Uterus (tissue), 4 donors: ENCODE data around the gene INPPL1. TPM values are rescaled to one million over a fixed set of nuclear protein-coding genes. Genes with fewer than 3 reads are reported as not detected.
"Not testable (repeated sequence)": the region's sequence is repeated elsewhere in the genome, so short reads cannot be mapped to it uniquely, and the experiment has no call there.

Source experiments
- DNase-seq, 2 donors: peaks; one replicate each; pipeline ENCODE4 v3.0.0-alpha.2; 2019 to 2020
- H3K27ac ChIP-seq, 2 donors: fragments of 200-600 bp; sonication (generic); 1 replicate in 1 of 2; 2 replicates in 1 of 2; pipeline ENCODE4 v1.5.1; 2016 to 2018
- H3K27me3 ChIP-seq, 2 donors: fragments of 200-600 bp; sonication (generic); one replicate each; pipeline ENCODE4 v1.5.1; 2018 to 2019; ENCODE audit warnings: control low read depth in 1 of 2
- H3K36me3 ChIP-seq, 2 donors: fragments of 200-600 bp; sonication (generic); one replicate each; pipeline ENCODE4 v1.5.1; 2019; ENCODE audit warnings: control low read depth in 1 of 2
- H3K4me1 ChIP-seq, 2 donors: fragments of 200-600 bp; sonication (generic); one replicate each; pipeline ENCODE4 v1.5.1; 2018 to 2019; ENCODE audit warnings: control low read depth in 1 of 2
- H3K4me3 ChIP-seq, 2 donors: fragments of 200-600 bp; sonication (generic); 1 replicate in 1 of 2; 2 replicates in 1 of 2; pipeline ENCODE4 v1.5.1; 2018 to 2019; ENCODE audit warnings: mild to moderate bottlenecking in 1 of 2
- H3K9me3 ChIP-seq, 2 donors: fragments of 200-600 bp; sonication (generic); one replicate each; pipeline ENCODE4 v1.5.1; 2019; ENCODE audit warnings: control low read depth in 1 of 2
- POLR2A ChIP-seq, 2 donors: fragments of 450-650 bp; IDR thresholded peaks; one replicate each; pipeline ENCODE4 v1.6.1; 2016; ENCODE audit warnings: antibody characterized with exemption in 2 of 2, mild to moderate bottlenecking in 1 of 2, moderate library complexity in 1 of 2
- intact Hi-C: fragments of 100-400 bp; cut with DNase I; formaldehyde crosslinking; loops from one replicate; pipeline ENCODE4 v1.15.1; 2023; ENCODE audit warnings: low total_unique reads
- total RNA-seq, 4 donors: library from RNA; depleted of rRNA in 3 of 4; stranded (reverse); fragments of >200 nt in 3 of 4; gene quantifications; one replicate each; pipeline versions ENCODE4 v1.1.0 to v1.2.4, GENCODE V29; 2014 to 2023
- TF ChIP-seq, protein P1 (sequence below), 4 experiments: fragments of 200-600 bp in 2 of 4; fragments of 450-650 bp in 2 of 4; sonication (generic) in 2 of 4; IDR thresholded peaks; one replicate each; pipeline ENCODE4 v1.5.1; 2016 to 2019; ENCODE audit warnings: antibody characterized with exemption in 4 of 4, mild to moderate bottlenecking in 2 of 4, moderate library complexity in 1 of 4
- donor health status: DM: yes; HTN: yes; CAD: no.

INPPL1 gene
- total RNA-seq, 4 donors from 2014 or later = 47.1 to 200 (median 50.8) TPM

- TF ChIP-seq, protein P1, sequence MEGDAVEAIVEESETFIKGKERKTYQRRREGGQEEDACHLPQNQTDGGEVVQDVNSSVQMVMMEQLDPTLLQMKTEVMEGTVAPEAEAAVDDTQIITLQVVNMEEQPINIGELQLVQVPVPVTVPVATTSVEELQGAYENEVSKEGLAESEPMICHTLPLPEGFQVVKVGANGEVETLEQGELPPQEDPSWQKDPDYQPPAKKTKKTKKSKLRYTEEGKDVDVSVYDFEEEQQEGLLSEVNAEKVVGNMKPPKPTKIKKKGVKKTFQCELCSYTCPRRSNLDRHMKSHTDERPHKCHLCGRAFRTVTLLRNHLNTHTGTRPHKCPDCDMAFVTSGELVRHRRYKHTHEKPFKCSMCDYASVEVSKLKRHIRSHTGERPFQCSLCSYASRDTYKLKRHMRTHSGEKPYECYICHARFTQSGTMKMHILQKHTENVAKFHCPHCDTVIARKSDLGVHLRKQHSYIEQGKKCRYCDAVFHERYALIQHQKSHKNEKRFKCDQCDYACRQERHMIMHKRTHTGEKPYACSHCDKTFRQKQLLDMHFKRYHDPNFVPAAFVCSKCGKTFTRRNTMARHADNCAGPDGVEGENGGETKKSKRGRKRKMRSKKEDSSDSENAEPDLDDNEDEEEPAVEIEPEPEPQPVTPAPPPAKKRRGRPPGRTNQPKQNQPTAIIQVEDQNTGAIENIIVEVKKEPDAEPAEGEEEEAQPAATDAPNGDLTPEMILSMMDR (IDR thresholded peaks at IDR 0.05) = no peak
- TF ChIP-seq POLR2A (IDR thresholded peaks at IDR 0.05) = no peak
- Histone ChIP-seq H3K4me3 (no peak overlapping the region), H3K36me3 (no peaks in the 10 kb centered on the region), H3K4me1 (no peaks in the 10 kb centered on the region), H3K27ac (no peak overlapping the region), H3K27me3 (no peaks in the 10 kb centered on the region), H3K9me3 (no peaks in the 10 kb centered on the region)
- DNase-seq = no peak
- intact Hi-C loops = no loop called here
Observed at GRCh38 chr11:72263361-72263760, 38.8 kb downstream of the INPPL1 start.

DNA sequence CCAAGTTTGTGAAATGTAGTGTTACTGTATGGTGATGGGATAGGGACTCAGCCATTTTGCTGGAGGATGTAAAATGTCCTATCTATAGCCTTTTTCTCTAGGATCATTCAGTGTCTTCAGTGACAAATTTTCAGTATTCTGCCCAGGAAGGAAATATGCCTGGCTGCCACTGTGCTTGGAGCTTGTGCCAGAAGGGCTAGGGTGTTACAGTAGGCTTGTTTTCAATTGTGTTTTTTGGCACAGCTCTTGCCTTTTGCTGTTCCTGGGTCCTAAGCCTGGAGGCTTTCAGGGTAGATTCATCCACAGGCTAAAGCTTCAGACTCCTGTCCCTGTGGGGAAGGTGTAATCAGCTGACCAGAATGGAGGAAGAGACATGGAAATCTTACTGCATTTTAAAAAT is 41.4 kb downstream of the INPPL1 start:
- no peaks in the 10 kb centered on the region for H3K36me3 ChIP-seq
- intact Hi-C loops = no loop called here
- H3K9me3 ChIP-seq = no peaks in the 10 kb centered on the region
- H3K4me1 ChIP-seq = no peaks in the 10 kb centered on the region
- TF ChIP-seq, protein P1 (IDR thresholded peaks at IDR 0.05) = no peak
- H3K27me3 ChIP-seq = no peaks in the 10 kb centered on the region
- H3K4me3 ChIP-seq = no peak overlapping the region
- no peak overlapping the region for H3K27ac ChIP-seq
- no peak for DNase-seq

GRCh38 chr11:72266960-72267359 is 42.4 kb downstream of the INPPL1 start:
- DNase-seq, H3K36me3 ChIP-seq, H3K9me3 ChIP-seq, H3K4me1 ChIP-seq, intact Hi-C loops, H3K27ac ChIP-seq, H3K27me3 ChIP-seq, H3K4me3 ChIP-seq: not testable (repeated sequence)

DNA sequence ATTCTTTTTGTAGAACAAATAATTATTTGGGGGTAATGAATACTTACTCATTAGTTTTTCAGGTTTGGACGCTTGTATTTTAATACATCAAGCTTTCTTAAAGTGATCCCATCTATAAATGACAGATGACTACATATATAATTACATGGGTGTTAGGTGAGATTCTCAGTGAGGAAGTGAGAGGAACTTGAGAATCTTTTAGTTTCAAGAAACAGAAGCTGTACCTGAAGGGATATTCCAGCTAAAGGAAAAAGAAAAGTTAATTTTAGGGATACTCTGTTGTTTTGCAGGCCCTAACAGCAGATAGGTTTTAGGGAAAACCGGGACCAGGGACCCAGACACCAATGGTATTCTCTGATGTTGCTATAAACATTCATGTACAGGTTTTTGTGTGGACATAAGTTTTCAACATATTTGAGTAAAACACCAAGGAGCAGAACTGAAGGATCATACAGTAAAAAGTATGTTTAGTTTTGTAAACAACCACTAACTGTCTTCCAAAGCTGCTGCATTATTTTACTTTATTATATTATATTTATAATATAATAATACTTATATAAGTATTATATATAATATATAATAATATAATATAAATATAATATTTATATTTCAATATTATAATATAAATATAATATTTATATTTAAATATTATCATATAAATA is 43.5 kb downstream of the INPPL1 start:
- no peak for TF ChIP-seq POLR2A (IDR thresholded peaks at IDR 0.05)
- TF ChIP-seq, protein P1 (IDR thresholded peaks at IDR 0.05) = no peak
- intact Hi-C loops = no loop called here
- DNase-seq = no peak
- H3K27ac ChIP-seq = no peak overlapping the region
- H3K4me3 ChIP-seq = no peak overlapping the region
- H3K36me3 ChIP-seq = no peaks in the 10 kb centered on the region
- no peaks in the 10 kb centered on the region for H3K4me1 ChIP-seq
- no peaks in the 10 kb centered on the region for H3K9me3 ChIP-seq
- H3K27me3 ChIP-seq = no peaks in the 10 kb centered on the region

GRCh38 chr11:72271980-72272379 is 47.4 kb downstream of the INPPL1 start:
- no peak for TF ChIP-seq POLR2A (IDR thresholded peaks at IDR 0.05)
- TF ChIP-seq, protein P1 (IDR thresholded peaks at IDR 0.05) = no peak
- no peak for DNase-seq
- no peaks in the 10 kb centered on the region for H3K9me3 ChIP-seq

DNA sequence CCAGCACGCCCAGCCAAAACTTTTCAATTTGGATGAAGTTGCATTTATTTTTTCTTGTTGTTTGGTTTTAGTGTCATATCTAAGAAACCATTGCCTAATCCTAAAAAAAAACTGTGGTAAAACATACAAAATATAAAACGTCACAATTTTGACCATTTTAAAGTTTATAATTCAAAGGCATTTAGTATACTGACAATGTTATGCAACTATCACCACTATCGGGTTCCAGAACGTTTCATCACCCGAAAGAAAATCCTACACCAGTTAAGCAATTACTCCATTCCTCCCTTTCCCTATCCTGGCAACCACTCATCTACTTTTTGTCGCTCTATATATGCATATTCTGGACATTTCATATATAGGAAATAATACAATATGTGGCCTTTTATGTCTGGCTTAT is 49.9 kb downstream of the INPPL1 start:
- Histone ChIP-seq H3K9me3 (no peaks in the 10 kb centered on the region), H3K4me1 (no peaks in the 10 kb centered on the region), H3K4me3 (no peak overlapping the region), H3K36me3 (no peaks in the 10 kb centered on the region), H3K27ac (no peak overlapping the region), H3K27me3 (no peaks in the 10 kb centered on the region)
- TF ChIP-seq, protein P1 (IDR thresholded peaks at IDR 0.05) = no peak
- no peak for TF ChIP-seq POLR2A (IDR thresholded peaks at IDR 0.05)
- DNase-seq = no peak
- intact Hi-C loops = no loop called here

More at GRCh38 chr11:72271980-72272379, 47.4 kb downstream of the INPPL1 start:
- no peak overlapping the region for H3K27ac ChIP-seq
- no peak overlapping the region for H3K4me3 ChIP-seq
- intact Hi-C loops = no loop called here
- no peaks in the 10 kb centered on the region for H3K4me1 ChIP-seq
- H3K36me3 ChIP-seq = no peaks in the 10 kb centered on the region
- H3K27me3 ChIP-seq = no peaks in the 10 kb centered on the region
